ENCODE measurements around the gene AMIGO3.
"Not testable (repeated sequence)": the region's sequence is repeated elsewhere in the genome, so short reads cannot be mapped to it uniquely, and the experiment has no call there.

AMIGO3 gene

DNA sequence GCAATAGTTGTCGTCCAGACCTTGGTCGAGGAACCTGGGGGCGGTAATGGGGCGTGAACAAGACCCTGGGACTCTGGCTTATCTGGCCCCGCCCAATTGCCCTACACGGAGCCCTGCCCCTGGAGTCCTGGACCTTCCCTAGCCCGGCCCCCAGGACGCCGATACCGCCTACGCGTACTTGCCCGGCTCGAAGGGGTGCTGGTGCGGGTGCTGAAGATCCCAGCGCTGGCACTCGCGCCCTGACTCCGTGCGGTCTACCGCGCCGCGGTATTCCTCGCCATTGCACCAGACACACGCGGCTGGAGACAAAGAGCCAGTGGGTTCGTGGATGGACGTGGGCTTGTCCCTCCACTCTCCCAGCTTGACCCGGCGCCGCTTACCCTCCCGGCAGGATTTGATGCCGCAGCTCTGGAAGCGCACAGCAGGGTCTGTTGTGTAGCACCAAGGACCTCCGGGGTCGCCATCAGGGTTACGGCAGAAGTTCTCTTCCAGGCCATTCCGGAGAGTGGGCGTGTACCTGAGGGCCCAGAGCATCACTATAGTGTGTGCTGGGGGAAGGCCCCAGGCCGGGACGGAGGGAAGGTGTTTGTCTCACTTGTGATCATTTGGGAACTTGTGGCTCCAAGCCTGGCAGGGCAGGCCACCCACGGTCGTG lies 32.6 kb downstream of the AMIGO3 start:
- DNase-seq: peak; percentile 50

DNA sequence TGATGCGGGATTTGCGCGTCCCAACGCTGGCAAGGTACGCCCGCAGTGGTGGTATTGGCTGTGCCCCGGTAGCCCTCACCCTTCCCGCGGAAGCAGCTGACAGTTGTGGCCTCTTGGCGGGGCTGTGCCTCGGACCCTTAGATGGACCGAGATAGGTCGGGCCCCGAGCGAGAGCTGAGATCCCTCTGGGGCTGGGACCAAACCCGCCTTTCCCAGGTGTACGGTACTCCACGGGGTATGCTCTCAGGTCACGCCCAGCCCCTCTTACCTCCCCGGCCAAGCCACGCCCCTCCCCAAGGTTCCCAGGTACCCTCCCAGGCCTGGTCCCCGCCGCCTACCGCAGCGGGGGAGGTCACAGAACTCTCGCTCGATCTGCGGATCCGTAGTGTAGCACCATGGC lies 33.1 kb downstream of the AMIGO3 start:
- DNase-seq: peak; percentile 43

DNA sequence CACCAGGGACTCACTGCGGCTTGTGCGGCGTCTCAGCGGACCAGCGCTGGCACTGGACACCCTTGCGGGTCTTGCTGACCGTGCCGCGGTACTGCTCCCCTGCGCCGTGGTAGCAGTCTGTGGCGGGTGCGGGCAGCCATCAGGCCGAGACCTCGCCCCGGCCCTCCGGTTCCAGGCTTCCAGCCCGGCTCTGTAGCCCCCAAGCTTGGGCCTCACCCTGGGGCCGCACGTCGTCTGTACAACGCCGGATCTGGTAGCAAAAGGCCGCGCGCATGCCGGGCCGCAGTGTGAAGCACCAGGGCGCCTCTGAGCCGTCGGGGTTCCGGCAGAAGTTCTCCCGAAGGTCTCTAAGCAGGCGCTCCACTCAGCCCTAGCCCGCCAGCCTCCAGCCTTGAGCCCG lies 33.6 kb downstream of the AMIGO3 start:
- not testable (repeated sequence) for DNase-seq

DNA sequence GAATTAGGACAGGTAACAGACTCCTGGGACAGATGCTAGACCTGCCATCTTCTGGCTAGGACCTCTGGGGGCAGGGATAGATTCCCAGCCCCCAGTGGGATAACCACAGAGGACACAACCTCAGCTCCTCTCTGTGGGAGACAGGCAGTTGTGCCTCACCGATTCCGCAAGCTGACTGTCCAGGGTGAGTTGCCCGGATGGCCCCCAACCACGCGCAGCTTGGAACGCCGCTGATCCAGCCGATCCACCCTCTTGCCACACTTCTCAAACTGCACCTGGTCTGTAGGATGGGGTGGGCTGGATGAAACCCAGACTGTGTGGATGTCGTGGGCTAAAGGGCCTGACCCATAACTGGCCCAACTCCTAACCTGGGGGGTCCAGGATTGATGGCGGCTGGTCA lies 34.4 kb downstream of the AMIGO3 start:
- DNase-seq: not testable (repeated sequence)

DNA sequence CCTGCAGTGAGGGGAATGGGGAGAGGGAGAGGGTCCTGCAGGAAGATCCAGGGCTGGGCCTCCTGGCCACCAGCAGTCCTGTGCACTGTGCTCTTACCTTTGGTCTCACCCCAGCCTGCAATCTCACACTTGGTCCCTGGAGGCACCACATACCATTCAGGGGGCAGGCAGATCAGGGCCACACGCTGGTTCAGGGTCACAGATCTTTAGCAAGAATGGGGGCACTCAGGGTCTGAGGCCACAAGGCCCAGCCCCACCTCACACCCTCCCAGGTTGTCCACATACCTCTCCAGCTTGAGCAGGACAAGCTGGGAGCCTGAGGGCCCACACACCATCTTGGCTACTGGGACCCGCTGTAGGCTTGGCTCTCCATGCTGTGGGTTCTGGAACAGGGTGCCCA lies 35.0 kb downstream of the AMIGO3 start:
- DNase-seq: not testable (repeated sequence)

DNA sequence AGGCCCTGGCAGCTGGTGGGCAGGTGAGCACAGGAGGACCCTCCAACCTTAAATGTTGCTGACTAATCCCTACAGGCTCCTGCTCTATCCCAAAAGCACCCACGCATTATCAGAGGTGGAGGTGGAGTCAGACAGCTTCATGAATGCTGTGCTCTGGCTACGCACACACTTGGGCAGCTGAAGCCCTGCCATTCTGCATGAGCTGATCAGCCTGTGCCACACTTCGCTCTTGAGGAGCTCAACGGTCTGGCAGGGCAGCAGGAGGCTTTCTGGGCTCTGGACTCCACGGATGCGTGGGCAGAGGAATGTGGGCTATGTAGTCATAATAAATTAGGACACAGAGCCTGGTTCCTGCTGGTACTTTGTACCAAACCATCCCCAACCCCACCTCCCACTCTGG lies 36.3 kb downstream of the AMIGO3 start:
- no peak for DNase-seq

DNA sequence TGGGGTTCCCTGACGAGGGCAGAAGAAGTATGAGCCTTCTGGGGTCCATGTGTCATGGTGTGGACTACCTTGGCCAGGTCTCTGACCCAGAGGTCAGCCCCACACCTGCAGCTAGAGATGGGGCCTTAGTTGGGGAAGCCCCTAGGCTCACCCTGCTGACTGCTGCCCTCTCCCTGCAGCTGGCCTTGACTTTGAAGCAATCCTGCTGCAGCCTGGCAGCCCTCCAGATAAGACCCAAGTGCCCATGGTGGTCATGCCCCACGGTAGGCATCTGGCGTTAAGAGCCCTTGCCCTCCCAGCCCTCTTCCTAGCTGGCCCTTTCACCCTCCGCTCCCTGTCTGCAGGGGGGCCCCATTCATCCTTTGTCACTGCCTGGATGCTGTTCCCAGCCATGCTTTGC lies 37.9 kb downstream of the AMIGO3 start:
- DNase-seq: no peak

DNA sequence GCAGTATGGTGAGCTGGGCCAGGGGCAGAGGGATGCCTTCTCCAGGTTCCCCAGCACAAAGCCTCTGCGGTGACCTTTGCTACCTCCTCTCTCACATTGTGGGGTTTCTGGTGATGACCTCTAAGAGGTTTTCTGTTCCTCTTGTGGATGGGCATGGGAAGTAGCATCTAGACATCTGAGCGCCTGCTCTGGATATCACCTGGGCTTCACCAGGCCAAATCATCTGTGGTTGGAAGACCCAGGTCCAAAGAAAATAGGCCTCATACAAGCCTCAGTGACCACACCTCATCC lies 38.3 kb downstream of the AMIGO3 start:
- DNase-seq: no peak

DNA sequence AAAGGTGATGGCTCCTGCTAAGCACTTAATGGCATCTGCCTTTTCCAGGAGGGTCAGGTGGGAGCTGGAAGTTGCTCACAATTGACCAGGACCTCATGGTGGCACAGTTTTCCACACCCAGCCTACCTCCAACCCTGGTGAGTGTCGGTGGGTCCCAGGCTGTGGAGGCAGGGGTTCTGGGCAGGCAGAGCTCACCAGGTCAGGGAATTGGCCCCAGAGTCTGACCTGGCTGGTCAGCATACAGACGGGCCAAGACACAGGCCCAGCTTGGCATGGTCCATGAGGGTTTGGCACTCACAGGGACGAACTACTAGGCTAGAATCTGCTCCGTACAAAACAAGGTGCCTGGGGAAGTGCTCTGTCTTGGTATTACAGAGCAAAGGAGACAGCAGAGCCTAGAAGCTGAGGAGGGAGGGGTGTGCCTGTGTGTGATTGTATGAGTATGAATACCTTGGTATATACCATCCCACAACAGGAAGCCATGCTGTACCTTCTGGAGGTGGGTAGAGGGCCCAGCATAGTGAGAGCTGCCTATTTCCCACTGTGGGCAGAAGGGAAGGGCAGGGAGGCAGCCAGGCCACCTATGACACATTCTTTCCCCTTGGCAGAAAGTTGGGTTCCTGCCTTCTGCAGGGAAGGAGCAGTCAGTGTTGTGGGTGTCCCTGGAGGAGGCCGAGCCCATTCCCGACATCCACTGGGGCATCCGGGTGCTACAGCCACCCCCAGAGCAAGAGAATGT lies 38.8 kb downstream of the AMIGO3 start:
- no peak for DNase-seq

DNA sequence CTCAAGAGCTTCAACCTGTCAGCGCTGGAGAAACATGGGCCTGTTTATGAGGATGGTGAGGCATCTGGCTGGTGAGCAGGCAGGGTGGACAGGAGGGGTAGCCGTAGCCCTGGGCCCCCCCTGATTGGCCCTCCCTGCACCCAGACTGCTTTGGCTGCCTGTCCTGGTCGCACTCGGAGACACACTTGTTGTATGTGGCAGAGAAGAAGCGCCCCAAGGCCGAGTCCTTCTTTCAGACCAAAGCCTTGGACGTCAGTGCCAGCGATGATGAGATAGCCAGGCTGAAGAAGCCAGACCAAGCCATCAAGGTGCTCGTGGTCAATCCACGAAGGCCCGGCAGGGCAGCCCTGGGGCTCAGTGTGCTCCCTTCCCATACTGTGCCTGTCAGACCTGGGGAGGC lies 43.6 kb downstream of the AMIGO3 start:
- no peak for DNase-seq

DNA sequence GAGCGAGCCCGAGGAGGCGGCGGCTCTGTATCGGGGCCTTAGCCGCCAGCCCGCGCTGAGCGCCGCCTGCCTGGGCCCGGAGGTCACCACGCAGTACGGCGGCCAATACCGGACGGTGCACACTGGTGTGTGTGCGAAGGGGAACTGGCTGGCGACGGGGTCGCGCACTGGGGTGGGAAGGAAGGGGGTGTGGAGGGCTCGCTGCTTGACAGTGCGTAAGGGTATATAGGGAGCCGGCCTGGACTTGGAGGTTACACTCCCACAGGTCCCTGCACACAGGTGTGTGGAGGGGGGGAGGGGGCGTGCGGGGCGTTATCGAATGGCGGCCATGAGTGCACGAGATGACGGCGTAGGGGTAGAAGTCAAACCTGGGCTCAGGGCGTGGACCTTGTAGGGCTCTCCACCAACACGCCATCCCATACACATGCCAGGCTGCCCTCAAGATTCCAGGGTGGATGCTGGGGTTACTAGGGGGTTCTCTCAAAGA lies 44.9 kb downstream of the AMIGO3 start:
- DNase-seq: no peak

DNA sequence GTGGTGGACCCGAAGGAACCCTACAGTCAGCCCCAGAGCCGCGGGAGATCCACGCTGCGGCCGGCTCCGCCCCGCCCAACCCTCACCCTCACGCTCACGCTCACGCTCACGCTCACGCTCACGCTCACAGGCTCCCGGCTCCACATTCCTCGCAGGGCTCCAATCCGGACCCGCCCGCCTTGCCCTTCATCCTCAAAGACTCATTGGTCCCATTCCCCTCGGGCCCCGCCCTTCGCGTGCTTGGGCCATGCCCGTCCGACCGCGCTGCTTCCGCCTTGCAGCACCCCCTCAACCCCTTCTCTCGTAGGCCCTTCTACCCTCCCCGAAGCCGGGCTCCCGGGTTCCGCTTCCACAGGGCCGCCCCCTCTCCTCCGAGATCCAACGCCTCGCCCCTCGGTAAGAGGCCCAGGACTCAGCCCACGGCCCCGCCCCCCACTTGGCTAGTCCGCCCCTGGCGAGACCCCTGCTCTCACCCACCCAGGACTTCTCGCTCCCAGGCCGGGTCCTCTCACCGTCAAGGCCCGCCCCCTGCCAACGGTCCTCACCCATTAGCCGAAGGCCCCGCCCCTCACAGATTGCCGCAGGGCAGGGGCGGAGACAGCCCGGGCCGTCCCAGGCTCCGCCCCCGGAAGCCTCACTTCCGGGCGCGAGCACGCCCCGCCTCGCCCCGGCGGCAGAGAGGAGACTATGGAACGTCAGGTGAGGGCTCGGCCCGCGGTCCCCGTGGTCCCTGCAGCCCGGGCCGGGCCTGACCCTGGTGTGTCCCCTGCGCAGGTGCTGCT lies 45.6 kb downstream of the AMIGO3 start, which contains the start of gene APEH:
Gene APEH, plus strand, starts transcription at position 637 of the 782 bp plus-strand sequence. Its CDS starts 51 bp downstream, at position 688.
- DNase-seq: peak; percentile 97

DNA sequence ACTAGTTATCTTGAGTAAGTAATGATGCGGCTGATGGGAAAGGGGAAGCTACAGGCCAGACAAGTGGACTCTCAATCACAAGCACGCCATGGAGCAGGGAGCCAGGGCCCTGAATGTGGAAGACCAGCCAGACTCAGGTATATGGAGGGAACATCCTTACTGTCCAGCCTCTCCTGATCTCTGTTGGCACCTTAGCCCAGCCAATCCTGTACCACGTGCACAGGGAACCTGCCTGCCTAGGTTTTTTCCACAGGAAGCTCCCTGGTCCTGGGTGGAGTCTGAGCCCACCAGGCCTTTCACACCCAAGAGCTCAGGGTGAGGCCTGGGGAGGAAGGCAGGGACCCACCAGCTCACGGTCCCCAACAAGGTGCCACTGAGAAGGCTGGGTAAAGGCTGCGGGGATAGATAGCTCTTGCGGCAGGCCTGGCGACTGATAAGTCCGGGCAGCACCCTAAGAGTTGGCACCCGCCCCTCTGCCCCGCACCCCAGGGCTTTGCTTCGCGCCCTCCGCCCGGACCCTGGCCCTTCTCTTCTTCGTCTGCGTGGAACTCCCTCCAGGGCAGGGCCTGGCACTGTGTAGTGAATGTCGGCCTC lies 46.3 kb downstream of the AMIGO3 start:
- DNase-seq: peak; percentile 22

DNA sequence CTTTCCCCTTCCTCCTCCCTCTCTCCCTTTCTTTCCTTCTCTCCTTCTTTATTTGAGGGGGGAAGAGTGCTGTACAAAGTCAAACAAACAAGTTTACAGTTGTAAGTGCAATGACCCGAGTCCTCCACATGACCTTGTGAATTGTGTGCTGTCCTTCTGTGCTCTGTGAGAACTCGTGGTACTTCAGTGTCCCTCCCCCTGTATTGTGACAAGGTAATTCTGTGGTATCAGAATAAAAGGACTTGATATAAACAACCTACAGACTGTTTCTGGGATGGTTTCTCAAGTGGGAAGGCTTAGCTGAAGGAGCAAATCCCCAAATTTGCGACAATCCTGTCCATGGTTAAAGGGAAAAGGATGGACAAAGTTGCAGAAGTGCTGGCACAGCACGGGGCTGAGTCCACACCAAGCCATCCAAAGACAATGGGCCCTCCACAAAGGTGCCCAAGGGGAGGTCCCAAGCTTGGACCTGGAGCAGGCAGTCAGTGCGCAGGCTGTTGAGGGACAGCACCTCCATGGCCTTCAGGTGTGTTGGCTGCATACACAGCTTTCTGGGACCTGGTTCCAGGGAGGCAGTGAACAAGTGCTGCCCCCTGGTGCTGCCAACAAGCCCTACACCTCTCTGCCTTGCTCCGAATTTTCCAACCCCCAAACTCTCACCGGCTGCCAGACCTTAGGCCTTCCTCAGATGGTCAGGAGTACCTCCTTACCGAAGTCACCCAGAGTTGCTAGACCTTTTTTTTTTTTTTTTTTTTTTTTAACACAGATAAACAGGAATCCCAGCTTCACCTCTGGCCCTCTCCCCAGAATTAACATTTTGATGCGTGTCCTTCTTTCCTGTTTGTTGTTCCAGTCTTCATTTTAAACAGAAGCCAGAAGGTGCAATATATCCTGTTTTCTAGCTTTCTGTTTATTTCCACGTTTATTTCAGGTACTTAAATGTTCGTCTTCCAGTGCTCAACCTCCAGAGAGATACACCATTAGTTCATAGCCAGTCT lies 47.9 kb downstream of the AMIGO3 start:
- peak; percentile 77 for DNase-seq

DNA sequence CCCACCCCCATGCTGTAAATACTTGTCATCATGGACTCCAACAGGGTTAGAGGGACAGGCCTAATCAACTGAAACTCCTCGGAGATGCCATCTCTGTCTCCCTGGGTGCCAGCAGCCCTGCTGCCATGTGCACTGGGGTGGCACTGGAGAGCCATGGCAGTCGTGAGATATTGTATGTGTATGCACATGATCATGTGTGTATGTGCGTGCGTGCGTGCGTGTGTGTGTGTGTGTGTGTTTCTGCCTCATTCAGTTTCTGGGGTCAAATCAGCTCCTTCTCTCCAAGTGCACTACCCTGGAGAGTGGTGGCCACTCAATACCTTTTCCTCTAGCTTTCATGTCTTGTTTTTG lies 48.6 kb downstream of the AMIGO3 start:
- no peak for DNase-seq

DNA sequence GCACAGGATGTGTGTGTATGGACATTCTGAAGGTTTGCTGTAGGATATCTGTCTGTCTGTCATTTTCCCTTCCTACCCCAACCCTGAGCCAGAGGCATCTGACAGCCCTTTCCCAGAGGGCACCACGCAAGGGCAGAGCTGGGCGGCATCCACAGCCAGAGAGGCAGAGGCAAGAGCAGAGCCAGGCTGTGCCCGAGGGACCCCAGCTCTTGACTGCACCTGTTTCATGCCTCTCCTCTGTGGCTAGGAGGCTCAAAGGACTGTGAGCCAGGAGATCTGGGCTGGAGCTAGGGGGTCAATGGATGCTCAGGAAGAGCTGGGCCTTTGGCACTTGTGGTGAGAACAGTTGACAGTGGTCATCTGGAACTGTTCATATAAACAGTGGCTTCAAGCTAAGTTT lies 50.1 kb downstream of the AMIGO3 start:
- DNase-seq: no peak

DNA sequence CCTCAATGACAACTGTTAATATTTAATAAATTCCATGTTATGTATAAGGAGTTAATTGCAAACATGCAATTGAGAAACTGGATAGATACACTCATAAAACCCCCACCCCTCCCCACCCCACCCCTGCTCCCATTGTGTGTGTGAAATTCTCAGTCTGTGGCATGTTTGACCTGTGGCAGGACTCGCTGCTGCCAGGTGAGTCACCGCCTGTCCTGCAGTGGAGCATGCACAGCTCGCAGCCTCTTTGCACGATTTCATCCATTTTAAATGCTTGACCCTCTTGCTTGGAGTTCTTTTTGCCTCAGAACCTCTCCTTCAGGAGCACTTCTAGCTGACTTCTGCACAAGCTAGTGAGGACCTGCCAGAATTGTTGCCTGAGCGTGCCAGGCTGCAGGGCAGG lies 50.6 kb downstream of the AMIGO3 start:
- DNase-seq: no peak

DNA sequence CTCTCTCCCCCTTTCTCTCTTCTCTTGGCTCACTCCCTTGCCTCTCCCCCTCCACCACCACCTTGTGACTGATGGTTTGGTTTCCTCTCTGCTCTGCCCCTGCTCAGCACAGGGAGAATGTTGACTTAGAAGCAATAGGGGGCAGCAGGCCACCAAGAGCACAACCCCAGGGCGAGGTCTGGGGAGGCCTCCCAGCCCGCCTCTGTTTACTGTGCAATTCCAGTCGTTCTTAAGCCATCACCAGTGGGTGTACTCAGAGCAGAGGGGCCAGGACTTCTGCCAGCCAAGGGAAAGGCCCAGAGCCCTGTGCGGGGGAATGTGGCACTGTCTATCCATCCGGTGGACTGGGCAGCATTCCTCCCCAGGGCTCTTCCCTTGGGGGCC lies 51.1 kb downstream of the AMIGO3 start:
- no peak for DNase-seq

DNA sequence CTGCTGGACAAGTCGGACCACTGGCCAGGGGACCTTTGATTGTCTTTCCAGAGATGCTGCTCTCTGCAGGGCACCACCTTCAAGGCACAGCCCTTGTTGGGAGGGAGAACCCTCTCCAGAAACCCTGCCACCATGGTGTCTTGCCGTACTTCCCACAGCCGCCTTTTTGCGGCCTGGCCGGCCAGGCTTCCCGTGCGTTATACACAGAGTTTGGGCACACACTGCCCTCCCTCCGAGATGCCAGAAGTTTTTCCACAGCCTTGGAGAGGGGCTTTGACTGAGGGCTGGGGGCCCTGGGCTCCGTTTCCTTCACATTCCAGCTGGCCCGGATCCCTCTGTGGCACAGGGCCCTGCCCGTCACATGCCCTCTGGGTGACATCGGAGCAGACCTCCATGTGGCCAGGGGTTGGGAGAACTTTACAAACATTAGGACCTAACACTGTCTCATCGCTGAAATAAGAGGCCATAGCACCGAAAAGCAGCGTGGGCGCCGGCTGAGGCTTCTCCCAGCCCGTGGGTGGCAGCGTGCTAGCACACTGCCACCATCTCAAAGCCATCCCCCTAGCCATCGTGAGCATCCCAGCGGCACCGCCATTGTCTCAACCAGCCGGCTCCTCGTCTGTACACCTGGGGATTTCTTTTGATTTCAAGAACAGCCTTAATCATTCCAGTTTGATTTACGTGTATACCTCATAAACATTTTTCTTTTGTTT lies 51.6 kb downstream of the AMIGO3 start:
- no peak for DNase-seq

All from CD4-positive, alpha-beta T cell treated with Interleukin-21 for 1 hour (primary cell).